Spleen (tissue), 7 donors: ENCODE measurements around the gene NKD1.

ENCODE experiments used
- POLR2A ChIP-seq, 3 donors: fragments of 450-650 bp; IDR thresholded peaks; one replicate each; pipeline ENCODE4 v1.5.1; 2017; ENCODE audit warnings: antibody characterized with exemption in 3 of 3, mild to moderate bottlenecking in 1 of 3
- TF ChIP-seq, protein P1 (sequence below), 11 experiments: fragments of 200-600 bp in 7 of 11; fragments of 450-650 bp in 4 of 11; sonication (generic) in 4 of 11; IDR thresholded peaks in 8 of 11; conservative IDR thresholded peaks in 3 of 11; 1 replicate in 7 of 11; 2 replicates in 4 of 11; pipeline versions ENCODE4 v1.4.0 to v1.8.0; 2016 to 2021; ENCODE audit warnings: antibody characterized with exemption in 11 of 11, inconsistent platforms in 4 of 11, mild to moderate bottlenecking in 1 of 11
- donor health status: DM: no; HTN: no; CAD: no; lungs with moderate emphysema.
- donor health status: DM: no; HTN: no; CAD: no.
- donor health status: DM: no; HTN: no; CAD: no.

GRCh38 chr16:50515218-50515617 lies 33.0 kb upstream of the NKD1 start:
- no peak for TF ChIP-seq POLR2A (IDR thresholded peaks at IDR 0.05)
- TF ChIP-seq, protein P1, sequence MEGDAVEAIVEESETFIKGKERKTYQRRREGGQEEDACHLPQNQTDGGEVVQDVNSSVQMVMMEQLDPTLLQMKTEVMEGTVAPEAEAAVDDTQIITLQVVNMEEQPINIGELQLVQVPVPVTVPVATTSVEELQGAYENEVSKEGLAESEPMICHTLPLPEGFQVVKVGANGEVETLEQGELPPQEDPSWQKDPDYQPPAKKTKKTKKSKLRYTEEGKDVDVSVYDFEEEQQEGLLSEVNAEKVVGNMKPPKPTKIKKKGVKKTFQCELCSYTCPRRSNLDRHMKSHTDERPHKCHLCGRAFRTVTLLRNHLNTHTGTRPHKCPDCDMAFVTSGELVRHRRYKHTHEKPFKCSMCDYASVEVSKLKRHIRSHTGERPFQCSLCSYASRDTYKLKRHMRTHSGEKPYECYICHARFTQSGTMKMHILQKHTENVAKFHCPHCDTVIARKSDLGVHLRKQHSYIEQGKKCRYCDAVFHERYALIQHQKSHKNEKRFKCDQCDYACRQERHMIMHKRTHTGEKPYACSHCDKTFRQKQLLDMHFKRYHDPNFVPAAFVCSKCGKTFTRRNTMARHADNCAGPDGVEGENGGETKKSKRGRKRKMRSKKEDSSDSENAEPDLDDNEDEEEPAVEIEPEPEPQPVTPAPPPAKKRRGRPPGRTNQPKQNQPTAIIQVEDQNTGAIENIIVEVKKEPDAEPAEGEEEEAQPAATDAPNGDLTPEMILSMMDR (IDR thresholded peaks at IDR 0.05 in 8 of 11, conservative IDR thresholded peaks at IDR 0.05 in 3 of 11): no peak
